Liver (tissue), 9 donors: ENCODE measurements around the gene GYG2. TPM values are rescaled to one million over a fixed set of nuclear protein-coding genes. Genes with fewer than 3 reads are reported as not detected.
"Not testable (repeated sequence)": the region's sequence is repeated elsewhere in the genome, so short reads cannot be mapped to it uniquely, and the experiment has no call there.

Experiments
- DNase-seq: peaks from one replicate; pipeline ENCODE4 v3.0.0-alpha.2; 2017; ENCODE audit warnings: low spot score
- H3K27ac ChIP-seq, 2 donors: one replicate each; pipeline ENCODE4 v1.7.0; 2013; ENCODE audit warnings: inconsistent platforms in 2 of 2, low read length in 2 of 2, control low read depth in 1 of 2, low read depth in 1 of 2, mild to moderate bottlenecking in 1 of 2
- H3K27me3 ChIP-seq, 4 donors: one replicate each; pipeline versions ENCODE4 v1.6.1 to v1.7.0; 2013; ENCODE audit warnings: low read length in 3 of 4, inconsistent platforms in 1 of 4, mild to moderate bottlenecking in 1 of 4, moderate library complexity in 1 of 4; ENCODE audit not compliant: control insufficient read depth in 4 of 4, insufficient read depth in 4 of 4
- H3K36me3 ChIP-seq, 4 donors: one replicate each; pipeline versions ENCODE4 v1.6.1 to v1.7.0; 2013; ENCODE audit warnings: low read length in 3 of 4, mild to moderate bottlenecking in 3 of 4, low read depth in 1 of 4, moderate library complexity in 1 of 4; ENCODE audit not compliant: control insufficient read depth in 4 of 4, insufficient read depth in 3 of 4
- H3K4me1 ChIP-seq, 4 donors: one replicate each; pipeline versions ENCODE4 v1.6.1 to v1.7.0; 2013; ENCODE audit warnings: low read length in 3 of 4, mild to moderate bottlenecking in 3 of 4, moderate library complexity in 1 of 4; ENCODE audit not compliant: control insufficient read depth in 4 of 4, insufficient read depth in 4 of 4
- H3K4me3 ChIP-seq, 3 donors: one replicate each; pipeline versions ENCODE4 v1.6.1 to v1.7.0; 2013; ENCODE audit warnings: low read length in 3 of 3, control low read depth in 1 of 3, low read depth in 1 of 3, mild to moderate bottlenecking in 1 of 3
- H3K9ac ChIP-seq, 2 donors: one replicate each; pipeline ENCODE4 v1.7.0; 2013; ENCODE audit warnings: low read length in 2 of 2, mild to moderate bottlenecking in 2 of 2, moderate library complexity in 2 of 2, control low read depth in 1 of 2, low read depth in 1 of 2
- H3K9me3 ChIP-seq, 4 donors: one replicate each; pipeline versions ENCODE4 v1.6.1 to v1.7.0; 2013; ENCODE audit warnings: low read length in 3 of 4; ENCODE audit not compliant: control insufficient read depth in 4 of 4
- CTCF ChIP-seq: fragments of 150-350 bp; IDR thresholded peaks from 2 replicates; pipeline ENCODE4 v1.5.1; 2017; ENCODE audit warnings: improper control_type of control experiment, low read depth, low read length; ENCODE audit not compliant: missing input control
- EGR1 ChIP-seq, 2 donors: IDR thresholded peaks; 2 replicates each; pipeline ENCODE4 v1.6.1; 2016 to 2018; ENCODE audit warnings: antibody characterized with exemption in 2 of 2, low read depth in 2 of 2
- RAD21 ChIP-seq, 2 donors: IDR thresholded peaks; 2 replicates each; pipeline ENCODE4 v1.6.1; 2016; ENCODE audit warnings: antibody characterized with exemption in 2 of 2, mild to moderate bottlenecking in 2 of 2
- SP1 ChIP-seq: IDR thresholded peaks from 2 replicates; pipeline ENCODE4 v1.6.1; 2018; ENCODE audit warnings: antibody characterized with exemption, mild to moderate bottlenecking
- YY1 ChIP-seq: IDR thresholded peaks from 2 replicates; pipeline ENCODE4 v1.6.1; 2016; ENCODE audit warnings: antibody characterized with exemption, mild to moderate bottlenecking
- WGBS: extraction: QIAGEN DNeasy Blood & Tissue Kit; methylation state at CpG from one replicate; pipeline ENCODE4 v1.1.7; 2013; 5-methylcytosine and 5-hydroxymethylcytosine counted together
- polyA plus RNA-seq, 2 donors: library from polyadenylated mRNA; stranded (reverse) in 1 of 2; unstranded in 1 of 2; fragments of 200-250 nt in 1 of 2; fragments of >200 nt in 1 of 2; fragmentation: Nextera tagmentation in 1 of 2; extraction: Ambion mirVana in 1 of 2; gene quantifications; one replicate each; pipeline versions ENCODE4 v1.2.1 to v1.2.3, GENCODE V29; 2013 to 2015
- total RNA-seq, 2 donors: library from RNA; depleted of rRNA; stranded (reverse); fragments of >200 nt; gene quantifications; one replicate each; pipeline ENCODE4 v1.2.3, GENCODE V29; 2014
- donor health status: healthy.
- donor health status: healthy.
- donor health status: healthy.
- donor health status: healthy.
- donor health status: healthy.

GYG2 gene
- total and polyA plus RNA-seq, 4 donors, result 11.3 to 32.6 (median 14.3) TPM

GRCh38 chrX:2889045-2889605, 60.4 kb downstream of the GYG2 start:
- Histone ChIP-seq H3K4me3 (peak overlapping the region; percentile 36 to 73 (median 49)), H3K36me3 (no peaks in the 10 kb centered on the region), H3K9me3 (no peaks in the 10 kb centered on the region), H3K27ac (no peak overlapping the region), H3K4me1 (peaks cover 0 to 16% (median 12%) of the 10 kb centered on the region in 4 donors), H3K9ac (peak overlapping the region in 1 of 2 donors; percentile 43), H3K27me3 (no peaks in the 10 kb centered on the region)
- TF ChIP-seq EGR1 (IDR thresholded peaks at IDR 0.05; ENCODE audit: low read depth in 2 of 2) (no peak), SP1 (no peak), CTCF (no peak), YY1 (no peak)
- 39% methylated on average over 11 of the region's 11 CpGs for WGBS
- no peak for DNase-seq

- not testable (repeated sequence) for DNase-seq, H3K9me3 ChIP-seq, H3K36me3 ChIP-seq, H3K27me3 ChIP-seq, H3K27ac ChIP-seq
- TF ChIP-seq RAD21 (IDR thresholded peaks at IDR 0.05) (peak; percentile 37 to 64), CTCF (peak; percentile 17), YY1 (peak; percentile 50)
- Histone ChIP-seq H3K4me3 (peak overlapping the region; percentile 28 to 73 (median 36)), H3K4me1 (peaks cover 0 to 16% (median 12%) of the 10 kb centered on the region in 4 donors), H3K9ac (peak overlapping the region in 1 of 2 donors; percentile 43)
- WGBS, result 26% methylated on average over 15 of the region's 15 CpGs
Observed at GRCh38 chrX:2889706-2890490, 61.2 kb downstream of the GYG2 start.

- not testable (repeated sequence) for H3K9me3 ChIP-seq, H3K9ac ChIP-seq, H3K36me3 ChIP-seq, DNase-seq, H3K27ac ChIP-seq, H3K4me3 ChIP-seq, H3K27me3 ChIP-seq
- WGBS, result 54% methylated on average over 20 of the region's 22 CpGs
- peaks cover 0 to 16% (median 12%) of the 10 kb centered on the region in 4 donors for H3K4me1 ChIP-seq
Observed at GRCh38 chrX:2890536-2891460, 62.1 kb downstream of the GYG2 start.
